HG02981 (cell line): ENCODE data around the gene ARPC4.

ENCODE experiments used
- ATAC-seq: cut with Tn5 transposase; IDR thresholded peaks from one replicate; pipeline ENCODE4 v1.9.1; 2021; ENCODE audit warnings: mild to moderate bottlenecking, moderate library complexity; ENCODE audit not compliant: unreplicated experiment

Gene ARPC4

DNA sequence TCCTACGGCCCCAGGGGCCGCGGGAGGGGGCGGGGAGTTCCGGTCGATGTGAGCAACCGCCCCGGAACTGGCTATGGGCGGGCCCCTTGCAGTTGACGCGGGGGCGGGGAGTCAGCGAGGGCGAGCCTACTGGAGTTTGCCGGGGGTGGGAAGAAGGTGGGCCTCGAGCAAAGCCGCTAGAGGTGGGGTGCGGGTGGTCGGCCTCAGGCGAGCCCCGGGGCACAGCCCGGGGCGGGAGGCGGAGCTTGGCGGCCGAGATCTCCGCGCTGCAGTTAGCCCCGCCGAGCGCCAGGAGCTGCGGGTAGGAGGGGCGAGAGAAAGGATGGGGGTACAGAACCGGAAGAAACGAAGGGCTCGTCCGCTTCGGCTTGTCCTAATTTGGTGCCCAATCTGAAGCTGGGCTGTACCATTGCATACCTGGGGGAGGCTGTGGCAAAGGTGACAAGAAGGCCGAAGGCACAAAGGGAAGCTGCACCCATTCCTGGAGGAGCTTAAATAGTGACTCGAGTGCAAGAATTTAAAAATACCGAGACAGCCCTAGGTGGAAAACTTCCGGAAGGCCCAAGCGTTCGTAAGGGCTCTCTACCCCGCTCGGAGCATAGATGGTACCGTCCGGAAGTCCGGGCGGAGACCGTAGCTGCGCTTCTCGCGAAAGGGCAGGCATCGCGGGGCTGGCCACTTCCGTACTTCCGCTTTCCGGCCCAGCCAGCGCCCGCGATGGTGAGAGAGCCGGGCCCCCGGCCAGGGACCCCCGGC lies at the start of gene ARPC4, which contains the start of gene TADA3:
ARPC4 (plus strand) TSS at position 678 of the 756 bp plus-strand sequence; CDS start at position 718, 40 bp downstream.
TADA3 (minus strand) TSS at position 69 of the 756 bp plus-strand sequence. CDS start 1,007 bp downstream, outside the sequence.
- ATAC-seq, result peak; percentile 79

DNA sequence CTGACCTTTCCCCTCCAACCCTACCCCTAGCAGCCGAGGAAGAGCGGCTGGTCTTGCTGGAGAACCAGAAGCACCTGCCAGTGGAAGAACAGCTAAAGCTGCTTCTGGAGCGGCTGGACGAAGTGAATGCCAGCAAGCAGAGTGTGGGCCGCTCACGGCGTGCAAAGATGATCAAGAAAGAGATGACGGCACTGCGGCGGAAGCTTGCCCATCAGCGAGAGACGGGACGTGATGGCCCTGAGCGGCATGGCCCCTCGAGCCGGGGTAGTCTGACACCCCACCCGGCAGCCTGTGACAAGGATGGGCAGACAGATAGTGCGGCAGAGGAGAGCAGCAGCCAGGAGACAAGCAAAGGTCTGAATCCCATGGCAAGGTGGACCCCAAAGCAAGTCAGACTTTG lies 49.3 kb upstream of the ARPC4 start:
- no peak for ATAC-seq

DNA sequence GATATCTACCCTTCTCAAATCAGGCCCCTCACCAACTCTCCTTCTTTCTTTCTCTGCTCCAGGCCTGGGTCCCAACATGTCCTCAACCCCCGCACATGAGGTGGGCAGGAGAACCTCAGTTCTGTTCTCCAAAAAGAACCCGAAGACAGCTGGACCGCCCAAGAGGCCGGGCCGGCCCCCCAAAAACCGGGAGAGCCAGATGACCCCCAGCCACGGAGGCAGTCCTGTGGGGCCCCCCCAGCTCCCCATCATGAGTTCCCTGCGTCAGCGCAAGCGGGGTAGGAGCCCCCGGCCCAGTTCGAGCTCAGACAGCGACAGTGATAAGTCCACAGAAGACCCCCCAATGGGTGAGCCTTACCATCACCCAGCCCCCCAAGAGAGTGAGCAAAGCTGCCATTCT lies 48.7 kb upstream of the ARPC4 start:
- no peak for ATAC-seq

DNA sequence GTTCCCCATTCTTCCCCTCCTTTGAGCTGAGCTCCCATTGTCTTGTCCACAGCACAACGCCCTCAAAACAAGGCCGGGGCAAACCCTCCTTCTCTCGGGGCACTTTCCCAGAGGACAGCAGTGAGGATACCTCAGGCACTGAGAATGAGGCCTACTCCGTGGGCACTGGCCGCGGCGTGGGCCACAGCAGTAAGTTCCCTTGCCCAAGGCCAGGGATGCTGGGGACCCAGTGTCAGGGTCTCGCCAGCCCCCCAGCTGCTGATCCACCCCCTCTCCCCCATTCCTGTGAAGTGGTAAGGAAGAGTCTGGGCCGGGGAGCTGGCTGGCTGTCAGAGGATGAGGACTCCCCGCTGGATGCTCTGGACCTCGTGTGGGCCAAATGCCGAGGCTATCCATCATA lies 47.4 kb upstream of the ARPC4 start:
- ATAC-seq, result no peak

DNA sequence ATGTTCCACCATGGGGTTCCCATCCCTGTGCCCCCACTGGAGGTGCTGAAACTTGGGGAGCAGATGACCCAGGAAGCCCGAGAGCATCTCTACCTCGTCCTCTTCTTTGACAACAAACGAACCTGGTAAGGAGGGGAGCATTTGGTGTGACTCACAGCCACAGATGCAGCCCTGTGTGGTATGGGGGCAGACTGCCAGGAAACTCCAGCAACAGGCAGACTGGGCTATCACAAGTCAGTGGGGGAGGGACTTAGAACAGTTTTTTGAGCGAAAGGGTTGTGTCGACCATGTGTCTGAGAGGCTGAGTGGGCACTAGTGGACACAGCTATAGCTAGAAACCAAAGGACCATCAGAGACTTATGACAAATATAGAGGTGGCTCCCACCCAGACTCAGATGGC lies 46.6 kb upstream of the ARPC4 start:
- ATAC-seq, result no peak

DNA sequence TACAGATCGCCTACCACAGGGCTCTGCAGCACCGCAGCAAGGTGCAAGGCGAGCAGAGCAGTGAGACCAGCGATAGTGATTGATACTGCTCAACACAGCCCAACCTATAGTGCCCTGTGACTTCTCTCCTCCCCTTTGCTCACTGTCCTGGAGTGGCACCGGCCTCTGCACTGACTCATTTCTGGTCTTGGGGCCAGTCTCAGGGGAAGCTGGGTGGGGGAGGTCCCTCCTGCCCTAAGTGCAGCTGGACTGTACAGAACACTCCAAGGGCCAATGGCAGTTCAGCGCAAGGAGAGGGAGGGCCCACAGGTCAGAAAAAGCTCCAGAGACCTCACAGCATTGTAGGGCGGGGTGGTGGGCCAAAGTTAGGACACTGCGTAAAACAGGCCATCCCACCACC lies 45.6 kb upstream of the ARPC4 start:
- ATAC-seq, result no peak

DNA sequence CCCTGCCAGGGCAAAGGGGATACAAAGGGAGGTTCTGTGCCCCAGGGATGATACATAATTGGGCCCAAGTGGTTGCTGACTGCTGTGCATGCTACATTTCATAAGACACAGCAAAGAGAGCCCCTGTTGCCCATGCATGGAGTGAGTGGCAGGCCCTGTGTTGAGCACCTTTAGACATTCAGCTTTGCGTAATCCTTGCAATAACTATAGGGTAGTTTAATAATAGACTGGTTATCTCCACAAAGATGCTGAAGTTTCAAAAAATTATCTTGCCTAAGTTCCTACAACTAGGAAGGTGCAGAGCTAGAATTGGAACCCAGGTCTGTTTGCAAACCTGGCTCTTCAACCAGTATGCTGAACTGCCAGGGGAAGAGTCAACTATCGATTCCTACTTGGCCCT lies 44.9 kb upstream of the ARPC4 start:
- ATAC-seq, result no peak

DNA sequence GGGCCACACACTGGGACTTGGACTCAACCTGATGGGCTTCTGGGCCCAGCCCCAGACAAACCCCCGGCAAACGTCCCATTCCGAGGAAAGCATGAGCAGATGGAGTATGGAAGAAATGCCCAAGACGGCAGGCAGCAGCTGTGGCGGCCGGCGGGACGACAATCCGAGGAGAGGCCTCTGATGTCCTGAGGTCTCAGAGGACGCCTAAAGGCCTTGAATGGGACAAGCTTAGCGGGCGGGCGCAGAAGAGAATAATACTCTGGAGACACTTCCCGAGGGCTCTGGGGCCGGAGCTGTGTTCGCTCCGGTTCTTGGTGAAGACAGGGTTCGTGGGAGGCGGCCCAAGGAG lies 43.6 kb upstream of the ARPC4 start:
- ATAC-seq, result no peak

DNA sequence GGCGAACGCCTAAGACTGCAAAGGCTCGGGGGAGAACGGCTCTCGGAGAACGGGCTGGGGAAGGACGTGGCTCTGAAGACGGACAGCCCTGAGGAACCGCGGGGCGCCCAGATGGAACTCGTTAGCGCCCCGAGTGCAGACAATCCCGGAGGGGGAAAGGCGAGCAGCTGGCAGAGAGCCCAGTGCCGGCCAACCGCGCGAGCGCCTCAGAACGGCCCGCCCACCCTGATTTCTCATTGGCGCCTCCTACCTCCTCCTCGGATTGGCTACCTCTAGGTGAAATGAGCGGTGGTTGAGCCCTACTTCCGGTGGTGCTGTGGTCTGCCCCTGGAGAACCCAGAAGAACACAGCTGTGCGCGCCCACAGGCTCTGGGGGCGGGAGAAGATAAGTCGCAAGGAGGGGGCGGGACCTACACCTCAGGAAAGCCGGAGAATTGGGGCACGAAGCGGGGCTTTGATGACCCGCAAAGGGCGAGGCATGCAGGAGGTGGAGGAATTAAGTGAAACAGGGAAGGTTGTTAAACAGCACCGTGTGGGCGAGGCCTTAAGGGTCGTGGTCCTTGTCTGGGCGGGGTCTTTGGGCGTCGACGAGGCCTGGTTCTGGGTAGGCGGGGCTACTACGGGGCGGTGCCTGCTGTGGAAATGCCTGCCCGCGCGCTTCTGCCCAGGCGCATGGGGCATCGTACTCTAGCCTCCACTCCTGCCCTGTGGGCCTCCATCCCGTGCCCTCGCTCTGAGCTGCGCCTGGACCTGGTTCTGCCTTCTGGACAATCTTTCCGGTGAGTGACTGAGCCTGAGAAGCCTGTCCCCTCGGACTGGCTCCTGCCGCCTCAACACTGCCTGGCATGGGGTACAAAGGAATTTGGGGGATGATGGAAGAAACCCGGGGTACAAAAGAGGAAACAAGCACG lies 43.0 kb upstream of the ARPC4 start, which contains the start of gene OGG1:
OGG1 (plus strand) TSS at position 308 of the 911 bp plus-strand sequence; CDS start at position 643, 335 bp downstream.
- peak; percentile 90 for ATAC-seq

DNA sequence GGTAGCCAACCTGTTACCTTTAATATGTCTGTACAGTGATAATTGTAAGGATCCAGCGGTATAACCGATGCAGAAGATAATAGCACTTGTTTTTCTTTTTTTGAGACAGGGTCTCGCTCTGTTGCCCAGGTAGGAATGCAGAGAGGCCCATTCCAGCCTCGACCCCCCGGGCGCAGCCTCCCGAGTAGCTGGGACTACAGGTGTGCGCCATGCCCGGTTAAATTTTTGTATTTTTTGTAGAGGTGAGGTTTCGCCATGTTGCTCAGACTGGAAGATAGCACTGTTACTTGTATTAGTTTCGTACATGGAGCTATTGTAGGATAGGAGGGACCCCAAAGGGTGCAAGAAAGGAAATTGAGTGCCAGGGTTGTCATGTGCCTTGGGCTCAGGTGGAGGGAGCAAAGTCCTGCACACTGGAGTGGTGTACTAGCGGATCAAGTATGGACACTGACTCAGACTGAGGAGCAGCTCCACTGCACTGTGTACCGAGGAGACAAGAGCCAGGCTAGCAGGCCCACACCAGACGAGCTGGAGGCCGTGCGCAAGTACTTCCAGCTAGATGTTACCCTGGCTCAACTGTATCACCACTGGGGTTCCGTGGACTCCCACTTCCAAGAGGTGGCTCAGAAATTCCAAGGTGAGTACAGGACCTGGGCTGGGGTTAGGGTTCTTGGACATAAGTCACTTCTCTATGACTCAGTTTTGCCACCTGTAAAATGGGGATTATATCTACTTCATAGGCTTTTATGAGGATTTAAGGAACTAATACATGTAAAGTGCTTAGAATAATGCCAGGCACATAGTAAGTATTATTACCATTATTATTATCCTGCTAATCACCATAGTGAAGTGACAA lies 42.1 kb upstream of the ARPC4 start:
- ATAC-seq, result no peak

DNA sequence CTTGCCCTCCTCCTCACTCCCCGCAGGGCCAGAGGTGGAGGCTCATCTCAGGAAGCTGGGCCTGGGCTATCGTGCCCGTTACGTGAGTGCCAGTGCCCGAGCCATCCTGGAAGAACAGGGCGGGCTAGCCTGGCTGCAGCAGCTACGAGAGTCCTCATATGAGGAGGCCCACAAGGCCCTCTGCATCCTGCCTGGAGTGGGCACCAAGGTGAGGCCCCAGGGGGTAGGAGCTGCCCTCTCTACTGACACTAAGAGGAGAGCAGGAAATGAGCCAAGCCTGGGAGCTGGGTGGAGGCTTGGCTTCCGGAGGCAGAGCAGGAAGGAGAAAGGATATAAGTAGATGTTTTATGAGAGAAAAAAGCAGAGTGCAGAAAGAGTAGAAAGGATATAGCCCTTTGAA lies 38.2 kb upstream of the ARPC4 start:
- ATAC-seq, result no peak

DNA sequence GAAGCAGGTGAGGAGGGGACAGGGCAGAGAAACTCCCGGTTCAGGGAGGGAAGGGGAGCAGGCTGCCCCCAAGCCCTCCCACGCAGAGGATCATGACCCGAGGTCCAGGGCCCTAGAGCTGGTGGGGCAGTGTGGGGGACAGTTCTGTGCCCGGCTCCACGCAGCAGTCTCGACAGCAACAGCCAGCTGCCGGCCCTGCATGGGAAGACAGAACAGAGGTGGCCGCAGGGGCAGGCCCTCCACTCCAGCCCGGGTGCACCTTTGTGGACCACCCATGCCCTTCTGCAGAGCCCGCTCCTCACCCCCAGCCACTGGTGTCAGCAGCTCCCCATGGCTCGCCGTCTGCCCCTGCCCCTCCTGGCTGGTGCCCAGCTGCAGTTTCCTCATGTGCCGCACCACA lies 35.5 kb upstream of the ARPC4 start:
- ATAC-seq, result no peak

DNA sequence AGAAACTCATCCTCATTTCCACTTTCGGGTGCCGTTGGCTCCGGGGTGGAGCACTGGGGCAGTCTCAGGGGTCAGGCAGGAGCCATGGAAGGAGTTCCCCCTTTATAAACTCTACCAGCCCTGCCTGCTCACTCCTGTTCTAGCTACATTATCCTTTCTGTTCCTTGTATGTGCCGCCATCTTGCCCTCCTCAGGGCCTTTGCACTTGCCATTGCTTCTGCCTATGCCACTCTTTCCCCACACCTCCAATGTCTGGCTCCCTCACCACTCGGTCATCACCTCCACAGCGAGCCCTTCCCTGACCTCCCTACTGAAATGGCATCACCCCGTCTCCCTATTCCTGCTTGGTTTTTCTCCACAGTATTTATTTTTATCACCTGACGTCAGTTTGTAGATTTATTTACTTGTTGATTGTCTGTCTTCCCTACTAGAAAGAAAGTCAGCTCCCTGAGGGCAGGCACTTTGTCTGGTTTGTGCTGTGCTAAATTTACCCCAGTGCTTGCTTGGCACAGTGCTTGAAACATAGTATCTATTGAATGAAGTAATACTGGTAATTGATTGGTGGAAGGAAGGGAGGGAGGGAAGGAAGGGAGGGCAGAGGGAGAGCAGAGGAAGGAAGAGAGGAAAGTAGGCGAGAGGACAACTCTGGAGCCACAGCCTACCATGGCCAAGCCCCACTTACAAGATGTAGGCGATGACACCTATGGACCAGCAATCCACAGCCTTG lies 31.9 kb upstream of the ARPC4 start:
- ATAC-seq, result no peak

DNA sequence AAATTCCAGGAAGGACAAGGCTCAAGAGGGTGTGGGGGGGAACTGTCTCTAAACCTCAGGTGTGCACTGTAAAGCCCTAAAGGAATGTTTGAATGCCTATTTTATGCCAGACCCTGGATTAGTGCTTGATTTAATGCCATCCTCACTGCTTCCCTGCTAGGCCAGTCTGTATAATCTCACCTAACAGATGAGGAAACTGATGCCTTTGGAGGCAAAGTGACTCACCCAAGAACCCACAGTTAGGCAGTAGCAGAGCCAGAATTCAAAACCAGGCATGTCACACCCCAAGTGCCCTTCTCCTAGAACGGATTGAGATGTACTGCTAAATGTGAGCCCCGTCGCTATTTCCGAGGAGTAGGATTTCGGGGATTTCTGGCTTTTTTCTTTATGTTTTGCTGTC lies 31.0 kb upstream of the ARPC4 start:
- ATAC-seq, result no peak

DNA sequence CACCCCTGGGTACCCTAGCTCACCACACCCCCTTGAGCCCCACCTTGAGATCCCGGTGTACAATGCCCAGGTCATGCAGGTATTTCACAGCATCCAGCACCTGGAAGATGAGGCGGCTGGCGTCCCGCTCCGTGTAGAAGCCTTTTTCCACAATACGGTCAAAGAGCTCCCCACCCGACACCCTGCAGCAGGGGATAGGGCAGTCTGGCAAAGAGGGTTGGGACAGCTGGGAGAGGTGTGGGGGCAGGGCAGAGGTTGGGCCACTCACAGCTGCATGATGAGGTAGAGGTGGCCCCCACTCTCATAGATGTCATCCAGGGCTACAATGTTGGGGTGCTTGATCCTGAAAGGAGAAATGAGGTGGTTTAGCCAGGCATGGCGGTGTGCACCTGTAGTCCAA lies 30.0 kb upstream of the ARPC4 start:
- ATAC-seq, result no peak

DNA sequence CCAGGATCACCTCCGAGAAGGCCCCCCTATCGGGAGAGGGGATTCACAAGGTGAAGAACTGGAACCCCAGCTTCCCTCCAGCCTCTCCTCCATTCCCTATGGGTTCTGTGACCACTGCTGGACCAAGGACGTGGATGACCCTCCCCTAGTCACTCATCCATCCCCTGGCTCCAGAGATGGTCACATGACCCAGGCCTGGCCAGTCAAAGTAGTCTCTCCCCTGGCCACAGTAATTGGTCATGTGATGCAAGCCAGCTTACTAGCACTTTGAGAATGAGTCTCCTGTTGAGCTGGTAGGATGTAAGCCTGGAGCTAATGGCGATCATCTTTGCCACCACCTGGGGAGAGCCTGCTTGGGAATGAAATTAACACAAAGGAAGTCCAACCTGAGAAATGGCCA lies 27.0 kb upstream of the ARPC4 start:
- ATAC-seq, result no peak

DNA sequence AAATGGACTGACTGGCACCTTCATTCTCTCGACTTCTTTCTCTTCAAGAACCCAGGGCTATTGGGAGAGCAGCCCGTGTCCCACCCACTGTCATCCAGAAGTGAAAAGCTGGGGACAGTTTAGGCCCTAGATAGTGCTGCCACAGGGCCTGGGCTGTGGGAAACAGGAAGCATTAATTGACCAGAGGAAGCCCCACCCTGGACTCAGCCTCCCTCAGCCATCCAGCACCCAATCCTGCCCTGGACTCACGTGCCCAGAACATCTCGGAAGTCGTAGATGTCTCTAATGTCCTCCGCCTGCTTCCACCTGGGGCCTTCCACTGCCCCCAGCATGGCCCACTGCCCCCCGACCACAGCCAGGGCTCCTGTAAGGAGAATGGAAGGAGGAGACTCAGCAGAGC lies 25.5 kb upstream of the ARPC4 start:
- no peak for ATAC-seq

DNA sequence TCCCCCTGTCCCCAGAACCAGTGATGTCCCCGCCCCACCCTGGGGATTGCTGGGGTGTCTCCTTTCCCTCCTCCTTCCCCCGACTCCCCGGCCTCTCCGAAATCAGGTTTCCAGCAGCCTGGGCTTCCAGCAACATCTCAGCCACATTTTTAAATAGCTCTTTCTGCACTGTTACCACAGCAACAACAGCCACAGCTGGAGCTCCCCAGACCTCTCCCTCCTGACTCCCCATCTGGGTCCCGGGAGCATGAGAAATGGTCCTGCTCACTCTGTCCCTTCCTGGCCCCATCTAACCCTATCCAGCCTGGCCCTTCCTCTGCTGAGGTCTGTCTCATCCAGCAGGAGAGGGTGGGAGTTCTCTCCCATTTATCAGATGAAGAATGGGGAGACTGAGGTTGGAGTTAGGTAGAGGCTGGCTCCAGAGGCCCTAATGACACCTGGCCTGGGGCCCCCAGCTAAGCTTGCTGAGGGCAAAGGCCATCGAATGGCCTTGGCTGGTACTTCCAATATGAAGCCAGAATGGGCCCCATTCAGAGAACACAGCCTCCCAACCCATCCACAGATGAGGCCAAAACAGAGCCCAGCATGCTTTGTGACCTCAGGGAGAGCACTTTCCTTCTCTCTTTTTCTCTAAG lies 24.6 kb upstream of the ARPC4 start:
- ATAC-seq, result no peak

DNA sequence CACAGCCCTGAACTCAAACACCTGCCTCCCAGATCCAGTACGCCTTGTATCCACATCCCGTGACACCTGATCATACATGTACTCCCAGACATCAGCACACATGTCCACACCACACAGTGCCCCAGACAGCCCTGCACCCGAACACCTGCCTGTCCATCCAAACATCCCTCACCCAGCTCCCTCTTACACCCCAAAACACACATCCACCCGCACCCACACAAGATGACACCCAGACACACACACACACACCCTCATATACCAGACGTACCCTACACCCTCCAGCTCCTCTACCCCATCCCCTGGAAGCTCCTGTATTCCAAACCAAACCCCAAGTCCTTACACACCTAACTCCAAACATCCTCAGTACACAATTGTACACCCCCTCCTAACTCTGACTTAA lies 23.9 kb upstream of the ARPC4 start:
- ATAC-seq, result no peak
